Small intestine (tissue), 7 donors: ENCODE data around the gene ZDHHC16. TPM values are rescaled to one million over a fixed set of nuclear protein-coding genes. Genes with fewer than 3 reads are reported as not detected.

Experiments
- DNase-seq, 2 donors: peaks; one replicate each; pipeline versions ENCODE4 v3.0.0 to v3.0.0-alpha.2; 2013
- FAIRE-seq: peaks from 2 replicates; lab custom pipeline; 2012; peaks lifted over from hg19 to GRCh38; lab: Jason Lieb, UNC
- H3K27ac ChIP-seq, 3 donors: one replicate each; pipeline ENCODE4 v1.5.1; 2013; ENCODE audit warnings: low read length in 2 of 3, mild to moderate bottlenecking in 2 of 3, control low read depth in 1 of 3, inconsistent platforms in 1 of 3, low read depth in 1 of 3, moderate library complexity in 1 of 3
- H3K27me3 ChIP-seq, 3 donors: one replicate each; pipeline ENCODE4 v1.6.1; 2013; ENCODE audit warnings: low read length in 3 of 3, inconsistent platforms in 1 of 3; ENCODE audit not compliant: control insufficient read depth in 3 of 3, insufficient read depth in 3 of 3
- H3K36me3 ChIP-seq, 3 donors: one replicate each; pipeline ENCODE4 v1.6.1; 2013; ENCODE audit warnings: low read length in 3 of 3, inconsistent platforms in 1 of 3, low read depth in 1 of 3, mild to moderate bottlenecking in 1 of 3, moderate library complexity in 1 of 3; ENCODE audit not compliant: control insufficient read depth in 3 of 3, insufficient read depth in 2 of 3
- H3K4me1 ChIP-seq, 3 donors: one replicate each; pipeline ENCODE4 v1.6.1; 2013; ENCODE audit warnings: low read length in 2 of 3, inconsistent platforms in 1 of 3, low read depth in 1 of 3, mild to moderate bottlenecking in 1 of 3, moderate library complexity in 1 of 3; ENCODE audit not compliant: control insufficient read depth in 3 of 3, insufficient read depth in 2 of 3
- H3K4me3 ChIP-seq, 3 donors: one replicate each; pipeline ENCODE4 v1.5.1; 2013; ENCODE audit warnings: low read length in 3 of 3, control low read depth in 1 of 3, inconsistent platforms in 1 of 3, low read depth in 1 of 3, mild to moderate bottlenecking in 1 of 3, moderate library complexity in 1 of 3
- H3K9me3 ChIP-seq, 2 donors: one replicate each; pipeline ENCODE4 v1.6.1; 2013; ENCODE audit warnings: low read depth in 1 of 2, low read length in 1 of 2; ENCODE audit not compliant: control insufficient read depth in 2 of 2, insufficient read depth in 1 of 2
- WGBS, 3 donors: extraction: QIAGEN DNeasy Blood & Tissue Kit; methylation state at CpG; one replicate each; pipeline ENCODE4 v1.1.7; 2013; 5-methylcytosine and 5-hydroxymethylcytosine counted together
- polyA plus RNA-seq, 4 donors: library from polyadenylated mRNA; stranded (reverse) in 3 of 4; unstranded in 1 of 4; fragments of 200-250 nt in 3 of 4; fragments of 120-200 nt in 1 of 4; gene quantifications; one replicate each; pipeline versions ENCODE4 v1.2.1 to v1.2.3, GENCODE V29; 2013
- donor health status: healthy with polysubstance abuse.
- donor health status: control.
- donor health status: control.
- donor health status: Bipolar disorder and iron deficiency.
- donor health status: healthy.

ZDHHC16 gene
- polyA plus RNA-seq, 4 donors, result 17.0 to 36.0 (median 28.9) TPM

GRCh38 chr10:97445357-97445721 is 636 bp upstream of the ZDHHC16 start:
- Histone ChIP-seq H3K27me3 (no peaks in the 10 kb centered on the region), H3K4me1 (peaks cover 2 to 15% (median 9%) of the 10 kb centered on the region in 3 donors), H3K36me3 (peaks cover 2 to 14% (median 3%) of the 10 kb centered on the region in 3 donors), H3K9me3 (no peaks in the 10 kb centered on the region), H3K27ac (peak overlapping the region in 2 of 3 donors; percentile 27 to 68), H3K4me3 (peak overlapping the region; percentile 66 to 90 (median 86))
- peak in 1 of 2 donors; percentile 30 for DNase-seq
- FAIRE-seq, result no peak
- WGBS, 3 donors, result 1% methylated on average over 13 of the region's 13 CpGs

DNA sequence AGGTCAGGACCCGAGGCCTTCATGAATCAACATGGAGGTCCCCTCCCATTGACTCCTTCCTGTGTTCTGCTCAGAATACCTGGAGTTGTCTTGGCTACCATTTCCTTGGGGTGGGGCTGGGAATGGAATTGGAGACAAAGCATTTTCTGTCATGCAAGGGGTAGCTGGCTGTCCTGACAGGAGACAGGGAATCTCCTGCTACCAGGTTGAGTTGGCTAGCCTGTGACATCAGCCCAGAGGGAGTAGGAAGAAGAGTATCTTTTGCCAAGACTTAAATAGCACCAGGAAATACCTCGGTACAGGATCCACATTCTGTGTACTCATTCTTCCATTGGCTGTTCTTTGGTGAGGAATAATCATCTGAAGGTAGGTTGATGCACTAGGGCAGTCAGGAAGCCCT is 4.9 kb downstream of the ZDHHC16 start:
- FAIRE-seq, result no peak
- 64 to 77% (median 72%) methylated on average over 2 of the region's 2 CpGs for WGBS, 3 donors

DNA sequence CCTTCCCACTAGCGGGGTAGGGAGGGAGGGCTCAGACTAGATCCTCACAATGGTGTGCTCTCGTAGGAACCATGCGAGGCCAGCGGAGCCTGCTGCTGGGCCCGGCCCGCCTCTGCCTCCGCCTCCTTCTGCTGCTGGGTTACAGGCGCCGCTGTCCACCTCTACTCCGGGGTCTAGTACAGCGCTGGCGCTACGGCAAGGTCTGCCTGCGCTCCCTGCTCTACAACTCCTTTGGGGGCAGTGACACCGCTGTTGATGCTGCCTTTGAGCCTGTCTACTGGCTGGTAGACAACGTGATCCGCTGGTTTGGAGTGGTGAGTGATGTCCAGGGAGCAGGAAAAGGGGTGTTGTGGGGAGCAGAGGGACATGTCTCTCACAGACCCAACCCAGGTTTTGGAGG is 5.6 kb downstream of the ZDHHC16 start:
- DNase-seq, result no peak
- WGBS, 3 donors, result 93 to 97% (median 96%) methylated on average over 14 to 17 of the region's 17 CpGs
- no peak overlapping the region for H3K27ac ChIP-seq
- H3K9me3 ChIP-seq, result no peaks in the 10 kb centered on the region
- H3K27me3 ChIP-seq, result no peaks in the 10 kb centered on the region
- peaks cover 0 to 46% (median 9%) of the 10 kb centered on the region in 3 donors for H3K36me3 ChIP-seq
- no peak overlapping the region for H3K4me3 ChIP-seq
- FAIRE-seq, result no peak
- H3K4me1 ChIP-seq, result peaks cover 0 to 7% (median 4%) of the 10 kb centered on the region in 3 donors

More for the DNA sequence above, 4.9 kb downstream of the ZDHHC16 start:
- Histone ChIP-seq H3K27me3 (no peaks in the 10 kb centered on the region), H3K4me1 (peaks cover 0 to 7% (median 4%) of the 10 kb centered on the region in 3 donors), H3K36me3 (peaks cover 0 to 42% (median 9%) of the 10 kb centered on the region in 3 donors), H3K4me3 (no peak overlapping the region), H3K9me3 (no peaks in the 10 kb centered on the region), H3K27ac (no peak overlapping the region)
- DNase-seq, result no peak

- H3K27me3 ChIP-seq, result no peaks in the 10 kb centered on the region
- WGBS, 3 donors, result 88 to 93% (median 91%) methylated on average over 6 of the region's 6 CpGs
- no peaks in the 10 kb centered on the region for H3K9me3 ChIP-seq
- no peak for FAIRE-seq
- peaks cover 0 to 1% (median 0%) of the 10 kb centered on the region in 3 donors for H3K4me1 ChIP-seq
- peaks cover 2 to 53% (median 9%) of the 10 kb centered on the region in 3 donors for H3K36me3 ChIP-seq
- no peak overlapping the region for H3K27ac ChIP-seq
- H3K4me3 ChIP-seq, result no peak overlapping the region
- no peak for DNase-seq
Measured at GRCh38 chr10:97452352-97452751, 6.4 kb downstream of the ZDHHC16 start.

- no peak for FAIRE-seq
- no peaks in the 10 kb centered on the region for H3K4me1 ChIP-seq
- no peak overlapping the region for H3K27ac ChIP-seq
- DNase-seq, result peak in 1 of 2 donors; percentile 44
- peaks cover 7 to 74% (median 15%) of the 10 kb centered on the region in 3 donors for H3K36me3 ChIP-seq
- H3K4me3 ChIP-seq, result no peak overlapping the region
- H3K9me3 ChIP-seq, result no peaks in the 10 kb centered on the region
- 69 to 81% (median 74%) methylated on average over 3 of the region's 3 CpGs for WGBS, 3 donors
- H3K27me3 ChIP-seq, result no peaks in the 10 kb centered on the region
Measured at GRCh38 chr10:97454330-97455036, 8.5 kb downstream of the ZDHHC16 start.

DNA sequence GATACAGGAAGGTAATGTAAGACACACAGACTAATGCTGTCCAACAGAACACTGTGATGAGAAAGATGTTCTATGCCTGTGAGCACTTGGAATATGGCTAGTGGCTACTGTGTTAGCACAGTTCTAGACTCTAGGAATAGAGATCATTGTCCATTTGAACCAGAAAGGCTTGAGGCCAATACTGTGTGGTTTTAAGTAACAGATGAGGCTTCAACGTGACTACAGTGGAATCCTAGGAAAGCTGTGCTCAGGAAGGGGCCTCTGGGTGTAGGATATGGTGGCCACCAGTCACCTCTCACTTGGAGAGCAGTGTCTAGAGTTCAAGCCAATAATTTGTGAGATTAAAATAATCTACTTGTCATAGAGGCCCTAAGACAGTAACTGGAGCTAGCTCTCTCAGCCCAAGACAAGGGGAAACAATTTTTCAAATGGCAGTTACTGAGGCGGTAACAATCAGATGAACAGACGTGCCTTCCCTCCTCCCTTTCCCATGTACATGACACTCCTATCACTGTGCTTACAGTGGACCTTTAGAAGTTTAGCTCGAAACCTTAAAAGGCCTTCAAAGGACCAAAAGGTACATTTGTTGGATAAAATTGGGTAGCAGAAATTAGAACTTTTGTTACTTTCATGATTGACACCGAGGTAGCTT is 10.2 kb downstream of the ZDHHC16 start:
- peaks cover 20 to 84% (median 23%) of the 10 kb centered on the region in 3 donors for H3K36me3 ChIP-seq
- 63 to 82% (median 73%) methylated on average over 5 of the region's 5 CpGs for WGBS, 3 donors
- no peak for FAIRE-seq

GRCh38 chr10:97456686-97457065 is 10.7 kb downstream of the ZDHHC16 start:
- H3K36me3 ChIP-seq, result peaks cover 21 to 84% (median 28%) of the 10 kb centered on the region in 3 donors
- H3K27ac ChIP-seq, result no peak overlapping the region
- H3K4me3 ChIP-seq, result no peak overlapping the region
- no peaks in the 10 kb centered on the region for H3K4me1 ChIP-seq
- no peaks in the 10 kb centered on the region for H3K27me3 ChIP-seq
- DNase-seq, result no peak
- H3K9me3 ChIP-seq, result no peaks in the 10 kb centered on the region
- FAIRE-seq, result no peak
- WGBS, 3 donors, result 72 to 83% (median 74%) methylated on average over 3 of the region's 3 CpGs

More for the DNA sequence above, 10.2 kb downstream of the ZDHHC16 start:
- no peaks in the 10 kb centered on the region for H3K27me3 ChIP-seq
- H3K27ac ChIP-seq, result no peak overlapping the region
- no peaks in the 10 kb centered on the region for H3K9me3 ChIP-seq
- no peak overlapping the region for H3K4me3 ChIP-seq
- no peak for DNase-seq
- H3K4me1 ChIP-seq, result no peaks in the 10 kb centered on the region

GRCh38 chr10:97459111-97459510 is 13.1 kb downstream of the ZDHHC16 start:
- no peak overlapping the region for H3K4me3 ChIP-seq
- H3K4me1 ChIP-seq, result no peaks in the 10 kb centered on the region
- FAIRE-seq, result no peak
- DNase-seq, result no peak
- no peak overlapping the region for H3K27ac ChIP-seq
- peaks cover 22 to 80% (median 32%) of the 10 kb centered on the region in 3 donors for H3K36me3 ChIP-seq
- H3K9me3 ChIP-seq, result no peaks in the 10 kb centered on the region
- no peaks in the 10 kb centered on the region for H3K27me3 ChIP-seq
- 95 to 96% (median 95%) methylated on average over 7 of the region's 7 CpGs for WGBS, 3 donors
